Measurements from ENCODE around the gene ATF7IP2. TPM values are rescaled to one million over a fixed set of nuclear protein-coding genes. Genes with fewer than 3 reads are reported as not detected.

The ATF7IP2 gene
- total and polyA plus RNA-seq, 2 of the 13 experiments (the other 11 are each of a cell fraction or from before 2014, with no cell fraction given) = 117 to 217 TPM

DNA sequence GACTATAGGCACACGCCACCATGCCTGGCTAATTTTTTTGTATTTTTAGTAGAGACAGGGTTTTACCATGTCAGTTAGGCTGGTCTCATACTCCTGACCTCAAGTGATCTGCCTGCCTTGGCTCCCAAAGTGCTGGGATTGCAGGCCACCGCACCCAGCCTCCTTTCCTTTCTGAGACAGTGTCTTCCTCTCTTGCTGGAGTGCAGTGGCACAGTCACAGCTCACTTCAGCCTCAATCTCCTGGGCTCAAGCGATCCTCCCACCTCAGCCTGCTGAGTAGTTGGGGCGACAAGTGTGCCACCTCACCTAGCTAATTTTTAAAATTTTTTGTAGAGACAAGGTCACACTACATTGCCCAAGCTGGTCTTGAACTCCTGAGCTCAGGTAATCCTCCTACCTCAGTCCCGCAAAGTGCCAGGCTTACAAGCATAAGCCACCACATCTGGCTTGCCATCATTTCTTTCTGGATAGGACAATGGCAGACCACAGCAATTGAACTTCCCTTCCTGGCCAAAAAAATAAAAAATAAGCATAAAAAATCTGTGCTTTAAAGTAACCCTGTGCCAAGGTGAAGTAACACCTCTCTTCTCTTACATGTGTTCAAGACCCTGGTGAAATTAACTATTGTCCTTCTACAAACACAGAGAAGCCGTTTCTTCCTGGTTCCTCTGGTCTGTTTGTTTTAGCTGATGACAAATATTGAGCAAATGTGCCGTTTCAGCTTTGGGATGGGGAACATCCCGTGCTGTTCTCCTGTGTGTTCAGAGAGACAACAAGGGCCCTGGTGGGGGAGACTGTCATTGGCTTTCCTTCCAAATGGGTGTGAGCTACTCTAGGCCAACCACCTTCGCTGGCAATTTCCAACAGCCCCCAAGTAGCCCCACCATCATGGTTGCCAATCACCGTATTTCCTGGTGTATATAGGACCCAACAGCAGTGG, 134.3 kb downstream of the ATF7IP2 start (continued):
- TF ChIP-seq, protein P1, sequence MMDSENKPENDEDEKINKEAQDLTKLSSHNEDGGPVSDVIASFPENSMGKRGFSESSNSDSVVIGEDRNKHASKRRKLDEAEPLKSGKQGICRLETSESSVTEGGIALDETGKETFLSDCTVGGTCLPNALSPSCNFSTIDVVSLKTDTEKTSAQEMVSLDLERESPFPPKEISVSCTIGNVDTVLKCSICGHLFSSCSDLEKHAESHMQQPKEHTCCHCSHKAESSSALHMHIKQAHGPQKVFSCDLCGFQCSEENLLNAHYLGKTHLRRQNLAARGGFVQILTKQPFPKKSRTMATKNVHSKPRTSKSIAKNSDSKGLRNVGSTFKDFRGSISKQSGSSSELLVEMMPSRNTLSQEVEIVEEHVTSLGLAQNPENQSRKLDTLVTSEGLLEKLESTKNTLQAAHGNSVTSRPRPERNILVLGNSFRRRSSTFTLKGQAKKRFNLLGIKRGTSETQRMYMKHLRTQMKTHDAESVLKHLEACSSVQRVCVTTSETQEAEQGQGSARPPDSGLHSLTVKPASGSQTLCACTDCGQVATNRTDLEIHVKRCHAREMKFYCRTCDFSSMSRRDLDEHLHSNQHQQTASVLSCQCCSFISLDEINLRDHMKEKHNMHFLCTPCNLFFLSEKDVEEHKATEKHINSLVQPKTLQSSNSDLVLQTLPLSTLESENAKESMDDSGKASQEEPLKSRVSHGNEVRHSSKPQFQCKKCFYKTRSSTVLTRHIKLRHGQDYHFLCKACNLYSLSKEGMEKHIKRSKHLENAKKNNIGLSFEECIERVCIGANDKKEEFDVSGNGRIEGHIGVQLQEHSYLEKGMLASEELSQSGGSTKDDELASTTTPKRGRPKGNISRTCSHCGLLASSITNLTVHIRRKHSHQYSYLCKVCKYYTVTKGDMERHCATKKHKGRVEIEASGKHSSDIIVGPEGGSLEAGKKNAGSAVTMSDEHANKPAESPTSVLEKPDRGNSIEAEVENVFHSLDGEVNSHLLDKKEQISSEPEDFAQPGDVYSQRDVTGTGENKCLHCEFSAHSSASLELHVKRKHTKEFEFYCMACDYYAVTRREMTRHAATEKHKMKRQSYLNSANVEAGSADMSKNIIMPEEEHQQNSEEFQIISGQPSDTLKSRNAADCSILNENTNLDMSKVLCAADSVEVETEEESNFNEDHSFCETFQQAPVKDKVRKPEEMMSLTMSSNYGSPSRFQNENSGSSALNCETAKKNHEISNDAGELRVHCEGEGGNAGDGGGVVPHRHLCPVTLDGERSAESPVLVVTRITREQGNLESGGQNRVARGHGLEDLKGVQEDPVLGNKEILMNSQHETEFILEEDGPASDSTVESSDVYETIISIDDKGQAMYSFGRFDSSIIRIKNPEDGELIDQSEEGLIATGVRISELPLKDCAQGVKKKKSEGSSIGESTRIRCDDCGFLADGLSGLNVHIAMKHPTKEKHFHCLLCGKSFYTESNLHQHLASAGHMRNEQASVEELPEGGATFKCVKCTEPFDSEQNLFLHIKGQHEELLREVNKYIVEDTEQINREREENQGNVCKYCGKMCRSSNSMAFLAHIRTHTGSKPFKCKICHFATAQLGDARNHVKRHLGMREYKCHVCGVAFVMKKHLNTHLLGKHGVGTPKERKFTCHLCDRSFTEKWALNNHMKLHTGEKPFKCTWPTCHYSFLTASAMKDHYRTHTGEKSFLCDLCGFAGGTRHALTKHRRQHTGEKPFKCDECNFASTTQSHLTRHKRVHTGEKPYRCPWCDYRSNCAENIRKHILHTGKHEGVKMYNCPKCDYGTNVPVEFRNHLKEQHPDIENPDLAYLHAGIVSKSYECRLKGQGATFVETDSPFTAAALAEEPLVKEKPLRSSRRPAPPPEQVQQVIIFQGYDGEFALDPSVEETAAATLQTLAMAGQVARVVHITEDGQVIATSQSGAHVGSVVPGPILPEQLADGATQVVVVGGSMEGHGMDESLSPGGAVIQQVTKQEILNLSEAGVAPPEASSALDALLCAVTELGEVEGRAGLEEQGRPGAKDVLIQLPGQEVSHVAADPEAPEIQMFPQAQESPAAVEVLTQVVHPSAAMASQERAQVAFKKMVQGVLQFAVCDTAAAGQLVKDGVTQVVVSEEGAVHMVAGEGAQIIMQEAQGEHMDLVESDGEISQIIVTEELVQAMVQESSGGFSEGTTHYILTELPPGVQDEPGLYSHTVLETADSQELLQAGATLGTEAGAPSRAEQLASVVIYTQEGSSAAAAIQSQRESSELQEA (CRISPR knock-in tag; IDR thresholded peaks at IDR 0.05; ENCODE audit: not compliant biosample characterization) = no peak
- TF ChIP-seq BORCS8-MEF2B (CRISPR knock-in tag; IDR thresholded peaks at IDR 0.05) = 0 out of 2 replicates have a peak, but pooled peaks have one; percentile 21
- peak; percentile 79; the same call in 1 of the 2 replicates for TF ChIP-seq ZKSCAN8 (CRISPR knock-in tag; IDR thresholded peaks at IDR 0.05; ENCODE audit: borderline replicate concordance)
